HG03354 (cell line): ENCODE measurements around the gene IL1RL2.

ENCODE experiments used
- ATAC-seq: cut with Tn5 transposase; IDR thresholded peaks from one replicate; pipeline ENCODE4 v1.9.1; 2021; ENCODE audit warnings: mild to moderate bottlenecking; ENCODE audit not compliant: unreplicated experiment, poor library complexity, severe bottlenecking

Gene IL1RL2

GRCh38 chr2:102286041-102286440 is 99.2 kb downstream of the IL1RL2 start:
- no peak for ATAC-seq

DNA sequence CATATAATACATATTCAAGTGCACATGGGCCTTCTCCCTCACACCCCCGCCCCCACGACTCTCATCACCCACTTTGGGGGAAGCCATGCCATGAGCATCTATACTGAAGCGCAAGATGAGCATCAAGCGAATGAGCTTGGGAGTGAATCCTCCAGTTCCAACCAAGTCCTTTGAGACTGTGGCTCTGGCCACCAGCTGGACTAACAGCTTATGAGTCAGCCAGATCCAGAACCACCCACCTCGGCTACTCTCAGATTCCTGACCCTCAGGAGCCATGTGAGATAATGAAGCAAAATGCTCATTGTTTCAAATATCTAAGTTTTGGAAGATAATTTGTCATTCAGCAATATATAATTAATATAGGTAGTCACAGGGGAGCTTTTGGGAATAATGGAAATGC is 102.3 kb downstream of the IL1RL2 start:
- ATAC-seq = no peak
